ENCODE data around the gene PYGB.
A peak's percentile ranks its signal among the peaks of the same experiment; 100 is the strongest.

PYGB gene

DNA sequence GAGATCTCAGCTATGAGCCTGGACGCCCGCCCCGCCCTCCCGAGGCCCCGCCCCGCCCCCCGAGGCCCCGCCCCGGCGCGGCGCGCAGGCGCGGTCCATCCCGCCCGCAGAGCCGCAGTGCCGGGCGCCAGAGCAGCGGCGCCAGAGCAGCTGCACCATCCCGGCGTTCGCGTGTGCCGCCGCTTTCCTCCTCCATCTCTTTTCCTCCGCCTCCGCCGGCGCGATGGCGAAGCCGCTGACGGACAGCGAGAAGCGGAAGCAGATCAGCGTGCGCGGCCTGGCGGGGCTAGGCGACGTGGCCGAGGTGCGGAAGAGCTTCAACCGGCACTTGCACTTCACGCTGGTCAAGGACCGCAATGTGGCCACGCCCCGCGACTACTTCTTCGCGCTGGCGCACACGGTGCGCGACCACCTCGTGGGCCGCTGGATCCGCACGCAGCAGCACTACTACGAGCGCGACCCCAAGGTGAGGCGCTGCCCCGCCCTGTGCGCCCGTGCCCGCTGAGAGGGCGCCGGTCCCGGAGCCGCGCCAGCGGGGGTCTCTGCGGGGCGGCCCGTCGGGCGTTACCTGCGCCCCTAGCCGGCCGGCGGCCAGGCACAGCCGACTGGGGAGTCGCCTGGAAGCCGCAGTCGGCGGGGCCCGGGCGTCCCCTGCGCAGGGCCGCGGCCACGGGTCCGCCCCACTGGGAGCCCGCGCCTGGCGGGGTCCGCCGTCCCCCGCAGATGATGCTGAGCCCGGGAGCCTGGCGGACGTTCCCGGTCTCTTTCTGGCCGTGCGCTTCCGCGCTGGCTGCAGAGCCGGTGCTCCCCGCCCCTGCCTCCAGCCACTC, at the start of gene PYGB:
Gene PYGB, plus strand, starts transcription at position 130 of the 830 bp plus-strand sequence. Its CDS starts 94 bp downstream, at position 224.
- H3K4me3 ChIP-seq (ENCODE audit: low read length), result peak within 1 kb of the TSS; percentile 93
- peaks cover 64% of the 10 kb centered on the region for H3K4me1 ChIP-seq (ENCODE audit: control insufficient read depth, insufficient read depth, low read length)
- H3K36me3 ChIP-seq (ENCODE audit: control insufficient read depth, insufficient read depth, low read length, severe bottlenecking), result no peaks in the 10 kb centered on the region
- H3K27me3 ChIP-seq (replicated peaks; ENCODE audit: control insufficient read depth, insufficient read depth, low read length), result no peaks in the 10 kb centered on the region
- H3K9me3 ChIP-seq (ENCODE audit: control insufficient read depth, low read length), result no peaks in the 10 kb centered on the region
- DNase-seq (ENCODE audit: low read depth), result peak; percentile 91
- H3K9ac ChIP-seq (ENCODE audit: low read length), result peak within 1 kb of the TSS; percentile 91

- H3K4me3 ChIP-seq (ENCODE audit: low read length), result no peak overlapping the region
- no peaks in the 10 kb centered on the region for H3K36me3 ChIP-seq (ENCODE audit: control insufficient read depth, insufficient read depth, low read length, severe bottlenecking)
- no peak for DNase-seq (ENCODE audit: low read depth)
- no peaks in the 10 kb centered on the region for H3K27me3 ChIP-seq (replicated peaks; ENCODE audit: control insufficient read depth, insufficient read depth, low read length)
- no peak overlapping the region for H3K9ac ChIP-seq (ENCODE audit: low read length)
- no peaks in the 10 kb centered on the region for H3K9me3 ChIP-seq (ENCODE audit: control insufficient read depth, low read length)
- H3K4me1 ChIP-seq (ENCODE audit: control insufficient read depth, insufficient read depth, low read length), result peaks cover 38% of the 10 kb centered on the region
These were observed 49.1 kb upstream of the PYGB start for GRCh38 chr20:25198663-25199383.

GRCh38 chr20:25199473-25200260, 48.2 kb upstream of the PYGB start:
- H3K4me1 ChIP-seq (ENCODE audit: control insufficient read depth, insufficient read depth, low read length), result peaks cover 33% of the 10 kb centered on the region
- H3K4me3 ChIP-seq (ENCODE audit: low read length), result no peak overlapping the region
- no peaks in the 10 kb centered on the region for H3K9me3 ChIP-seq (ENCODE audit: control insufficient read depth, low read length)

GRCh38 chr20:25203089-25203488, 44.8 kb upstream of the PYGB start:
- no peaks in the 10 kb centered on the region for H3K9me3 ChIP-seq (ENCODE audit: control insufficient read depth, low read length)
- no peak for DNase-seq (ENCODE audit: low read depth)
- no peaks in the 10 kb centered on the region for H3K36me3 ChIP-seq (ENCODE audit: control insufficient read depth, insufficient read depth, low read length, severe bottlenecking)
- H3K4me1 ChIP-seq (ENCODE audit: control insufficient read depth, insufficient read depth, low read length), result peaks cover 21% of the 10 kb centered on the region
- H3K9ac ChIP-seq (ENCODE audit: low read length), result no peak overlapping the region
- no peak overlapping the region for H3K4me3 ChIP-seq (ENCODE audit: low read length)
- no peaks in the 10 kb centered on the region for H3K27me3 ChIP-seq (replicated peaks; ENCODE audit: control insufficient read depth, insufficient read depth, low read length)

More at GRCh38 chr20:25199473-25200260, 48.2 kb upstream of the PYGB start:
- Histone ChIP-seq H3K27me3 (replicated peaks; ENCODE audit: control insufficient read depth, insufficient read depth, low read length) (no peaks in the 10 kb centered on the region), H3K36me3 (ENCODE audit: control insufficient read depth, insufficient read depth, low read length, severe bottlenecking) (no peaks in the 10 kb centered on the region), H3K9ac (ENCODE audit: low read length) (no peak overlapping the region)
- no peak for DNase-seq (ENCODE audit: low read depth)

- Histone ChIP-seq H3K36me3 (ENCODE audit: control insufficient read depth, insufficient read depth, low read length, severe bottlenecking) (no peaks in the 10 kb centered on the region), H3K4me1 (ENCODE audit: control insufficient read depth, insufficient read depth, low read length) (peaks cover 20% of the 10 kb centered on the region), H3K27me3 (replicated peaks; ENCODE audit: control insufficient read depth, insufficient read depth, low read length) (no peaks in the 10 kb centered on the region), H3K4me3 (ENCODE audit: low read length) (no peak overlapping the region), H3K9me3 (ENCODE audit: control insufficient read depth, low read length) (no peaks in the 10 kb centered on the region), H3K9ac (ENCODE audit: low read length) (no peak overlapping the region)
- DNase-seq (ENCODE audit: low read depth), result peak; percentile 24
These were observed 44.0 kb upstream of the PYGB start for GRCh38 chr20:25203871-25204320.

- no peak overlapping the region for H3K9ac ChIP-seq (ENCODE audit: low read length)
- peaks cover under 1% of the 10 kb centered on the region for H3K36me3 ChIP-seq (ENCODE audit: control insufficient read depth, insufficient read depth, low read length, severe bottlenecking)
- no peaks in the 10 kb centered on the region for H3K9me3 ChIP-seq (ENCODE audit: control insufficient read depth, low read length)
- H3K4me3 ChIP-seq (ENCODE audit: low read length), result no peak overlapping the region
- H3K27me3 ChIP-seq (replicated peaks; ENCODE audit: control insufficient read depth, insufficient read depth, low read length), result no peaks in the 10 kb centered on the region
- peaks cover 13% of the 10 kb centered on the region for H3K4me1 ChIP-seq (ENCODE audit: control insufficient read depth, insufficient read depth, low read length)
- DNase-seq (ENCODE audit: low read depth), result no peak
These were observed 43.2 kb upstream of the PYGB start for GRCh38 chr20:25204550-25205276.

DNA sequence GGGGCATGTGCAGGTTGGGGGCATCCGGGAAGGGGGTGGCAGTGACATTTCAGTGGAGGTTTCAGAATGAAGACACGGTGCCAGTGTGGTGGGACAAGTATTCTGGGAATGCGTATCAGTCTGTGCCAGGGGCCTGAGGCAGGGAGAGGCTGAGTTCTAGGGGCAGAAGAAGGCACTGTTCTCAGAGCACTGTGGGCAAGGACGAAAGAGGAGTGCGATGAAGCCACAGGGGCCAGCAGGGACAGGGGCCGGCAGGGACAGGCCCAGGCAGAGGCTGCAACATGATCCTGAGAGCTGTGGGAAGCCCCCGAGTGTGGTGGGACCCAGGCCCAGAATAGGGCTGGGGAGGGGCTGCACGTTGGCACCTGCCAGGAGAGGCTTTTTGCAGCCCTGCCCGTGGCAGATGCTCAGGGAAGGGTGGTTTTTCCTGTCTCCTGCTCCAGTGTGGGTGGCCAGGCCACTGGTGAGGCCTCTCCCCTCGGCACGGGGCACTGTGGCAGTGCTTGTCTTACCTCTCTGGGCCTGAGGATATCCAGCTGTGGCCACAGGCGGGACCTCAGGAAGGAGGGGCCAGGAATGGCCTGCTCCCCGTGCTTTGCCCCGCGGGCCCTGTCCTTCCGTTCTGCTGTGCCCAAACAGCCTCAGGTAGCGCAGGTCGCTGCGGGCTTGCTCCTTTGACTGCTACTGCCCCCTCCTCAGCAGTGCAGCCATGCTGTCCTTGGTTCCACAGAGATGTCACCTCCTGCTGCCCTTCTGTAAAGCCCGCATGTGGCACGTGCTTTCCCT, 42.4 kb upstream of the PYGB start:
- Histone ChIP-seq H3K9ac (ENCODE audit: low read length) (no peak overlapping the region), H3K9me3 (ENCODE audit: control insufficient read depth, low read length) (no peaks in the 10 kb centered on the region), H3K27me3 (replicated peaks; ENCODE audit: control insufficient read depth, insufficient read depth, low read length) (no peaks in the 10 kb centered on the region), H3K4me3 (ENCODE audit: low read length) (no peak overlapping the region), H3K4me1 (ENCODE audit: control insufficient read depth, insufficient read depth, low read length) (peaks cover 5% of the 10 kb centered on the region), H3K36me3 (ENCODE audit: control insufficient read depth, insufficient read depth, low read length, severe bottlenecking) (peaks cover 8% of the 10 kb centered on the region)
- no peak for DNase-seq (ENCODE audit: low read depth)

GRCh38 chr20:25206063-25206403, 41.9 kb upstream of the PYGB start:
- no peaks in the 10 kb centered on the region for H3K9me3 ChIP-seq (ENCODE audit: control insufficient read depth, low read length)
- H3K36me3 ChIP-seq (ENCODE audit: control insufficient read depth, insufficient read depth, low read length, severe bottlenecking), result peaks cover 12% of the 10 kb centered on the region
- no peak for DNase-seq (ENCODE audit: low read depth)
- no peaks in the 10 kb centered on the region for H3K27me3 ChIP-seq (replicated peaks; ENCODE audit: control insufficient read depth, insufficient read depth, low read length)
- H3K9ac ChIP-seq (ENCODE audit: low read length), result no peak overlapping the region
- peaks cover 5% of the 10 kb centered on the region for H3K4me1 ChIP-seq (ENCODE audit: control insufficient read depth, insufficient read depth, low read length)
- H3K4me3 ChIP-seq (ENCODE audit: low read length), result no peak overlapping the region

GRCh38 chr20:25206548-25206947, 41.3 kb upstream of the PYGB start:
- peaks cover 5% of the 10 kb centered on the region for H3K4me1 ChIP-seq (ENCODE audit: control insufficient read depth, insufficient read depth, low read length)
- H3K36me3 ChIP-seq (ENCODE audit: control insufficient read depth, insufficient read depth, low read length, severe bottlenecking), result peaks cover 17% of the 10 kb centered on the region
- no peaks in the 10 kb centered on the region for H3K27me3 ChIP-seq (replicated peaks; ENCODE audit: control insufficient read depth, insufficient read depth, low read length)
- H3K9ac ChIP-seq (ENCODE audit: low read length), result no peak overlapping the region
- DNase-seq (ENCODE audit: low read depth), result no peak
- H3K4me3 ChIP-seq (ENCODE audit: low read length), result no peak overlapping the region
- no peaks in the 10 kb centered on the region for H3K9me3 ChIP-seq (ENCODE audit: control insufficient read depth, low read length)

All from adipocyte (in vitro differentiated cells).